Measurements from ENCODE around the gene CRYBA4. TPM values are rescaled to one million over a fixed set of nuclear protein-coding genes. Genes with fewer than 3 reads are reported as not detected.

CRYBA4 gene
- total RNA-seq, 2 donors from 2014 or later: not detected

Other genes starting within 250 kb of the CRYBA4 start
- 10 to 100 TPM in 1 of 2 donors, 1 to 10 TPM in 1; 3.5 to 15.1 TPM for gene ASPHD2, start 192.7 kb upstream of the CRYBA4 start, total RNA-seq
- 10 to 100 TPM; 51.3 to 62.6 TPM for gene HPS4, start 138.2 kb upstream of the CRYBA4 start, total RNA-seq
- gene SRRD, start 138.1 kb upstream of the CRYBA4 start, total RNA-seq: 10 to 100 TPM; 18.6 to 27.4 TPM
- gene TFIP11, start 109.5 kb upstream of the CRYBA4 start, total RNA-seq: 10 to 100 TPM; 45.5 to 49.3 TPM
- gene TPST2, start 31.8 kb upstream of the CRYBA4 start, total RNA-seq: 10 to 100 TPM; 15.4 to 26.9 TPM
- gene CRYBB1, start 3.9 kb upstream of the CRYBA4 start, total RNA-seq: not detected
- gene MIAT, start 35.6 kb downstream of the CRYBA4 start, total RNA-seq: 100 to 1,000 TPM in 1 of 2 donors, 10 to 100 TPM in 1; 11.4 to 138 TPM